ENCODE results near the gene SLC5A3.

- TF ChIP-seq TARDBP (IDR thresholded peaks at IDR 0.05) (no peak), ZNF384 (IDR thresholded peaks at IDR 0.05) (no peak), NFRKB (IDR thresholded peaks at IDR 0.05) (no peak), HDGF (IDR thresholded peaks at IDR 0.05; ENCODE audit: borderline replicate concordance) (no peak), SP1 (IDR thresholded peaks at IDR 0.05) (no peak), PKNOX1 (IDR thresholded peaks at IDR 0.05) (no peak), BHLHE40 (IDR thresholded peaks at IDR 0.05; ENCODE audit: borderline replicate concordance) (no peak), FOXM1 (IDR thresholded peaks at IDR 0.05; ENCODE audit: borderline replicate concordance) (no peak), FOXA1 (IDR thresholded peaks at IDR 0.05) (no peak)
These were observed 5.5 kb downstream of the SLC5A3 start for GRCh38 chr21:34078915-34079314.
